Panc1 (cell line): Measurements from ENCODE around the gene NKAIN2. TPM values are rescaled to one million over a fixed set of nuclear protein-coding genes. Genes with fewer than 3 reads are reported as not detected.

Source experiments
- ATAC-seq: fragments of 200-7000 bp; cut with Tn5 transposase; 2 replicates; pipeline ENCODE4 v1.9.1; 2020; ENCODE audit warnings: mild to moderate bottlenecking, moderate library complexity
- BruUV-seq: library from RNA; stranded (reverse); fragments of 400-500 nt; replicated peaks from 2 replicates; lab custom pipeline; 2021; lab: Mats Ljungman, UMichigan
- CTCF ChIA-PET: fragments of 300-600 bp; sonication (Branson Sonifier 250); formaldehyde crosslinking; loops from one replicate; lab custom pipeline; 2022; ENCODE audit warnings: antibody characterized with exemption; lab: Charles Lee
- POLR2A ChIA-PET: fragments of 300-600 bp; sonication (Branson Sonifier 250); formaldehyde crosslinking; loops from one replicate; lab custom pipeline; 2022; ENCODE audit warnings: antibody characterized with exemption; lab: Charles Lee
- DNase-seq: peaks from one replicate; pipeline ENCODE4 v3.0.0-alpha.2; 2010; ENCODE audit warnings: low read depth, low spot score
- H3K27ac ChIP-seq: 2 replicates; pipeline ENCODE4 v1.5.1; 2011; ENCODE audit warnings: mild to moderate bottlenecking, low read length, inconsistent platforms
- H3K27me3 ChIP-seq: fragments of 200-500 bp; sonication (Bioruptor generic); 2 replicates; pipeline ENCODE4 v1.6.0; 2014; ENCODE audit warnings: low read length, inconsistent platforms; ENCODE audit not compliant: control insufficient read depth, insufficient read depth
- H3K36me3 ChIP-seq: fragments of 200-500 bp; sonication (Bioruptor generic); 2 replicates; pipeline ENCODE4 v1.5.1; 2014; ENCODE audit warnings: inconsistent platforms, mild to moderate bottlenecking, low read length, moderate library complexity; ENCODE audit not compliant: control insufficient read depth, insufficient read depth
- H3K4me1 ChIP-seq: 2 replicates; pipeline ENCODE4 v1.5.1; 2011; ENCODE audit warnings: inconsistent platforms, mild to moderate bottlenecking, low read length, moderate library complexity; ENCODE audit not compliant: control insufficient read depth, insufficient read depth
- H3K4me3 ChIP-seq, 2 experiments: 2 replicates each; pipeline ENCODE4 v1.5.1; 2011 to 2012; ENCODE audit warnings: low read depth in 2 of 2, low read length in 2 of 2, mild to moderate bottlenecking in 2 of 2, inconsistent platforms in 1 of 2, moderate library complexity in 1 of 2
- H3K9me3 ChIP-seq: fragments of 200-500 bp; sonication (Bioruptor generic); 2 replicates; pipeline ENCODE4 v1.5.1; 2014; ENCODE audit warnings: low read depth, mild to moderate bottlenecking, inconsistent platforms, low read length, moderate library complexity; ENCODE audit not compliant: control insufficient read depth, insufficient read depth
- CTCF ChIP-seq: fragments of 450-650 bp; IDR thresholded peaks from 2 replicates; pipeline ENCODE4 v1.5.1; 2017; ENCODE audit warnings: mild to moderate bottlenecking
- POLR2AphosphoS5 ChIP-seq: IDR thresholded peaks from 2 replicates; pipeline ENCODE4 v1.6.1; 2012; ENCODE audit warnings: mild to moderate bottlenecking, low read depth, low read length, moderate library complexity
- REST ChIP-seq, 2 experiments: IDR thresholded peaks; 2 replicates each; pipeline ENCODE4 v1.6.1; 2011 to 2012; ENCODE audit warnings: low read depth in 2 of 2, control low read depth in 1 of 2, low read length in 1 of 2, mild to moderate bottlenecking in 1 of 2, moderate library complexity in 1 of 2; ENCODE audit not compliant: insufficient read depth in 1 of 2
- SIN3A ChIP-seq: IDR thresholded peaks from 2 replicates; pipeline ENCODE4 v1.6.1; 2012; ENCODE audit warnings: low read depth, mild to moderate bottlenecking, low read length, moderate library complexity, borderline replicate concordance; ENCODE audit not compliant: insufficient read depth
- TCF7L2 ChIP-seq: IDR thresholded peaks from 2 replicates; pipeline ENCODE4 v1.6.1; 2011; ENCODE audit warnings: mild to moderate bottlenecking, low read depth, low read length, inconsistent platforms
- in situ Hi-C: cut with HindIII; loops from 2 replicates; pipeline ENCODE4 v1.10.0; 2016; ENCODE audit warnings: low sequenced_read_pairs, low pct_unique_long_range_greater_than_20kb
- intact Hi-C: fragments of 100-400 bp; cut with micrococcal nuclease; formaldehyde crosslinking; loops from one replicate; pipeline ENCODE4 v1.10.0; 2022; ENCODE audit not compliant: unreplicated experiment
- total RNA-seq: library from RNA; stranded (reverse); gene quantifications from one replicate; pipeline ENCODE4 v1.2.1, GENCODE V29; 2021; ENCODE audit not compliant: unreplicated experiment

The NKAIN2 gene
- total RNA-seq, 1 experiment from 2014 or later, result 2.6 TPM

- H3K4me3 ChIP-seq, result no peak overlapping the region
- ATAC-seq (no peak), DNase-seq (no peak)
- no peaks in the 10 kb centered on the region for H3K4me1 ChIP-seq
- TF ChIP-seq POLR2AphosphoS5 (no peak), TCF7L2 (no peak), SIN3A (no peak), REST (IDR thresholded peaks at IDR 0.05; ENCODE audit: insufficient read depth in 1 of 2, low read depth in 2 of 2, low read length in 1 of 2) (no peak), CTCF (no peak)
- H3K36me3 ChIP-seq, result no peaks in the 10 kb centered on the region
- no peak overlapping the region for H3K27ac ChIP-seq
- BruUV-seq, result no TSS peak
- intact Hi-C loops, result no loop called here
- H3K9me3 ChIP-seq, result no peaks in the 10 kb centered on the region
- CTCF ChIA-PET, result no interaction called here
- in situ Hi-C loops, result no loop called here
- no peaks in the 10 kb centered on the region for H3K27me3 ChIP-seq
- POLR2A ChIA-PET, result interaction anchor here (0.6 kb wide), 1 partner anchor 15 kb away, joined by 4 read pairs; no protein-coding TSS in a partner anchor
Measured at GRCh38 chr6:123768921-123769320, 34.7 kb upstream of the NKAIN2 start.

GRCh38 chr6:123769431-123769830, 34.2 kb upstream of the NKAIN2 start:
- in situ Hi-C loops (no loop called here), intact Hi-C loops (no loop called here)
- Histone ChIP-seq H3K9me3 (no peaks in the 10 kb centered on the region), H3K36me3 (no peaks in the 10 kb centered on the region), H3K4me1 (no peaks in the 10 kb centered on the region), H3K27me3 (no peaks in the 10 kb centered on the region), H3K4me3 (no peak overlapping the region), H3K27ac (no peak overlapping the region)
- no peak for ATAC-seq
- CTCF ChIA-PET, result no interaction called here
- BruUV-seq, result no TSS peak
- TF ChIP-seq POLR2AphosphoS5 (no peak), TCF7L2 (no peak), REST (IDR thresholded peaks at IDR 0.05; ENCODE audit: insufficient read depth in 1 of 2, low read depth in 2 of 2, low read length in 1 of 2) (no peak), SIN3A (no peak), CTCF (no peak)
- POLR2A ChIA-PET, result interaction anchor here (0.6 kb wide), 1 partner anchor 15 kb away, joined by 4 read pairs; no protein-coding TSS in a partner anchor
- no peak for DNase-seq
